Common myeloid progenitor, CD34-positive (primary cell): ENCODE measurements around the gene NKIRAS1. TPM values are rescaled to one million over a fixed set of nuclear protein-coding genes. Genes with fewer than 3 reads are reported as not detected.

Experiments used
- CTCF ChIA-PET: fragments of 350-600 bp; sonication (Branson Sonifier 250); formaldehyde crosslinking; loops from one replicate; lab custom pipeline; 2021; ENCODE audit warnings: antibody characterized with exemption; lab: Charles Lee
- POLR2A ChIA-PET: fragments of 350-600 bp; sonication (Branson Sonifier 250); formaldehyde crosslinking; loops from one replicate; lab custom pipeline; 2021; ENCODE audit warnings: antibody characterized with exemption; lab: Charles Lee
- DNase-seq, 3 donors: peaks; one replicate each; pipeline versions ENCODE4 v3.0.0 to v3.0.0-alpha.2; 2013
- H3K27ac ChIP-seq, 2 experiments: 1 replicate in 1 of 2; 2 replicates in 1 of 2; pipeline ENCODE4 v1.7.0; 2013; ENCODE audit warnings: inconsistent platforms in 2 of 2, low read length in 2 of 2, mild to moderate bottlenecking in 2 of 2, low read depth in 1 of 2, moderate library complexity in 1 of 2; ENCODE audit not compliant: severe bottlenecking in 2 of 2, insufficient read depth in 1 of 2, poor library complexity in 1 of 2
- H3K27me3 ChIP-seq, 5 experiments: replicated peaks in 2 of 5; 1 replicate in 3 of 5; 2 replicates in 2 of 5; pipeline versions ENCODE4 v1.6.1 to v1.7.0; 2013; ENCODE audit warnings: low read length in 4 of 5, mild to moderate bottlenecking in 2 of 5, moderate library complexity in 2 of 5, inconsistent platforms in 1 of 5; ENCODE audit not compliant: insufficient read depth in 5 of 5, control insufficient read depth in 4 of 5
- H3K36me3 ChIP-seq, 4 experiments: 1 replicate in 2 of 4; 2 replicates in 2 of 4; pipeline versions ENCODE4 v1.6.1 to v1.7.0; 2013; ENCODE audit warnings: low read length in 3 of 4, control low read depth in 1 of 4, mild to moderate bottlenecking in 1 of 4; ENCODE audit not compliant: control insufficient read depth in 4 of 4, insufficient read depth in 4 of 4
- H3K4me1 ChIP-seq, 4 experiments: 1 replicate in 3 of 4; 2 replicates in 1 of 4; pipeline versions ENCODE4 v1.6.1 to v1.7.1; 2013; ENCODE audit warnings: low read length in 3 of 4, mild to moderate bottlenecking in 3 of 4, control low read depth in 1 of 4, inconsistent platforms in 1 of 4, moderate library complexity in 1 of 4; ENCODE audit not compliant: control insufficient read depth in 4 of 4, insufficient read depth in 4 of 4; ENCODE audit errors: control extremely low read depth in 1 of 4
- H3K4me3 ChIP-seq, 7 experiments: 1 replicate in 4 of 7; 2 replicates in 3 of 7; pipeline versions ENCODE4 v1.5.1 to v1.7.0; 2013; ENCODE audit warnings: mild to moderate bottlenecking in 7 of 7, low read length in 6 of 7, moderate library complexity in 6 of 7, inconsistent platforms in 2 of 7, low read depth in 2 of 7, control low read depth in 1 of 7; ENCODE audit not compliant: insufficient read depth in 4 of 7, control insufficient read depth in 1 of 7; ENCODE audit errors: extremely low read depth in 1 of 7
- H3K9me3 ChIP-seq, 5 experiments: 1 replicate in 4 of 5; 2 replicates in 1 of 5; pipeline versions ENCODE4 v1.6.1 to v1.7.1; 2013; ENCODE audit warnings: low read length in 4 of 5, mild to moderate bottlenecking in 2 of 5, inconsistent platforms in 1 of 5, low read depth in 1 of 5, moderate library complexity in 1 of 5; ENCODE audit not compliant: control insufficient read depth in 4 of 5, insufficient read depth in 2 of 5; ENCODE audit errors: control extremely low read depth in 1 of 5
- WGBS: methylation state at CpG from one replicate; pipeline ENCODE4 v1.1.5; 2013; ENCODE audit not compliant: insufficient coverage; 5-methylcytosine and 5-hydroxymethylcytosine counted together
- polyA plus RNA-seq: library from polyadenylated mRNA; unstranded; fragments of 120-200 nt; gene quantifications from one replicate; pipeline ENCODE4 v1.2.1, GENCODE V29; 2013

Gene NKIRAS1
- 4.8 TPM for polyA plus RNA-seq

GRCh38 chr3:23916886-23917678 is at the start of gene NKIRAS1, which contains the start of gene RPL15:
Gene NKIRAS1 (minus strand): TSS chr3:23916990. CDS start chr3:23910904, 6,086 bp downstream.
Gene RPL15 (plus strand): TSS chr3:23917132. CDS start chr3:23917860, 728 bp downstream.
- CTCF ChIA-PET: interaction anchor here (0.6 to 1.7 kb wide), 10 partner anchors 10 to 76 kb away, joined by 3 to 5 read pairs (median 3); no protein-coding TSS in a partner anchor
- WGBS: 0% methylated on average over 45 of the region's 64 CpGs

GRCh38 chr3:23966328-23966727 is 49.5 kb upstream of the NKIRAS1 start:
- H3K4me1 ChIP-seq: no peaks in the 10 kb centered on the region
- POLR2A ChIA-PET: no interaction called here
- DNase-seq: no peak
- no peak overlapping the region for H3K4me3 ChIP-seq
- H3K27me3 ChIP-seq: no peaks in the 10 kb centered on the region
- CTCF ChIA-PET: interaction anchor here (1.5 to 5.4 kb wide), 2 partner anchors 14 to 75 kb away, joined by 3 to 20 read pairs; no protein-coding TSS in a partner anchor
- H3K36me3 ChIP-seq: peaks cover 8 to 27% (median 14%) of the 10 kb centered on the region in 4 experiments
- no CpG with 5 or more reads among the region's 1 CpG for WGBS
- H3K27ac ChIP-seq: no peak overlapping the region
- H3K9me3 ChIP-seq: no peaks in the 10 kb centered on the region

More at GRCh38 chr3:23916886-23917678, at the start of gene NKIRAS1, which contains the start of gene RPL15:
- no peaks in the 10 kb centered on the region for H3K9me3 ChIP-seq
- H3K27ac ChIP-seq: peak within 1 kb of the TSS; percentile 85 to 95
- POLR2A ChIA-PET: interaction anchor here (0.6 to 2.1 kb wide), 13 partner anchors 10 to 199 kb away, joined by 3 to 14 read pairs (median 4); partner anchors contain the start of gene NR1D2
- no peaks in the 10 kb centered on the region for H3K27me3 ChIP-seq
- peak; percentile 97 to 99 (median 98) for DNase-seq
- H3K4me3 ChIP-seq: peak within 1 kb of the TSS; percentile 92 to 99 (median 98)
- H3K4me1 ChIP-seq: peaks cover 20 to 41% (median 29%) of the 10 kb centered on the region in 4 experiments
- peaks cover 6 to 34% (median 24%) of the 10 kb centered on the region in 4 experiments for H3K36me3 ChIP-seq

GRCh38 chr3:23964537-23965235 is 47.9 kb upstream of the NKIRAS1 start:
- H3K36me3 ChIP-seq: peaks cover 8 to 32% (median 17%) of the 10 kb centered on the region in 4 experiments
- no peak overlapping the region for H3K27ac ChIP-seq
- WGBS: 94% methylated on average over 2 of the region's 3 CpGs
- no peaks in the 10 kb centered on the region for H3K9me3 ChIP-seq
- ChIA-PET CTCF (interaction anchor here (1.0 kb wide), 1 partner anchor 14 kb away, joined by 3 read pairs; no protein-coding TSS in a partner anchor), POLR2A (interaction anchor here (0.6 kb wide), 1 partner anchor 161 kb away, joined by 3 read pairs; no protein-coding TSS in a partner anchor)
- H3K27me3 ChIP-seq: no peaks in the 10 kb centered on the region
- no peaks in the 10 kb centered on the region for H3K4me1 ChIP-seq
- H3K4me3 ChIP-seq: no peak overlapping the region
- no peak for DNase-seq

- no peak for DNase-seq
- H3K27me3 ChIP-seq: no peaks in the 10 kb centered on the region
- ChIA-PET CTCF (interaction anchor here (1.2 to 1.7 kb wide), 4 partner anchors 9 to 27 kb away, joined by 3 to 6 read pairs (median 4); no protein-coding TSS in a partner anchor), POLR2A (no interaction called here)
- no peaks in the 10 kb centered on the region for H3K9me3 ChIP-seq
- peaks cover 4 to 27% (median 17%) of the 10 kb centered on the region in 4 experiments for H3K36me3 ChIP-seq
- 100% methylated on average over 3 of the region's 5 CpGs for WGBS
- H3K27ac ChIP-seq: no peak overlapping the region
- no peaks in the 10 kb centered on the region for H3K4me1 ChIP-seq
- H3K4me3 ChIP-seq: no peak overlapping the region
Measured at GRCh38 chr3:23961913-23962312, 45.1 kb upstream of the NKIRAS1 start.

- H3K9me3 ChIP-seq: no peaks in the 10 kb centered on the region
- DNase-seq: no peak
- 100% methylated on average over 1 of the region's 1 CpG for WGBS
- H3K4me3 ChIP-seq: no peak overlapping the region
- H3K27me3 ChIP-seq: no peaks in the 10 kb centered on the region
- H3K4me1 ChIP-seq: no peaks in the 10 kb centered on the region
- H3K27ac ChIP-seq: no peak overlapping the region
- POLR2A ChIA-PET: no interaction called here
- peaks cover 5 to 31% (median 18%) of the 10 kb centered on the region in 4 experiments for H3K36me3 ChIP-seq
- CTCF ChIA-PET: interaction anchor here (1.2 to 1.7 kb wide), 4 partner anchors 8 to 28 kb away, joined by 3 to 6 read pairs (median 4); no protein-coding TSS in a partner anchor
Measured at GRCh38 chr3:23961066-23961465, 44.3 kb upstream of the NKIRAS1 start.

GRCh38 chr3:23960649-23961048 is 43.9 kb upstream of the NKIRAS1 start:
- WGBS: 100% methylated on average over 1 of the region's 1 CpG
- CTCF ChIA-PET: interaction anchor here (1.6 to 1.7 kb wide), 2 partner anchors 10 to 28 kb away, joined by 4 read pairs; no protein-coding TSS in a partner anchor

More at GRCh38 chr3:23960649-23961048, 43.9 kb upstream of the NKIRAS1 start:
- Histone ChIP-seq H3K27me3 (no peaks in the 10 kb centered on the region), H3K4me3 (no peak overlapping the region), H3K4me1 (no peaks in the 10 kb centered on the region), H3K36me3 (peaks cover 3 to 30% (median 18%) of the 10 kb centered on the region in 4 experiments), H3K27ac (no peak overlapping the region), H3K9me3 (no peaks in the 10 kb centered on the region)
- POLR2A ChIA-PET: no interaction called here
- DNase-seq: no peak
